PC-3 (cell line): Measurements from ENCODE around the gene KIF17. TPM values are rescaled to one million over a fixed set of nuclear protein-coding genes. Genes with fewer than 3 reads are reported as not detected.

ENCODE experiments used
- ATAC-seq: fragments of 200-7000 bp; cut with Tn5 transposase; 2 replicates; pipeline ENCODE4 v1.9.1; 2020; ENCODE audit warnings: mild to moderate bottlenecking, moderate library complexity
- BruUV-seq: library from RNA; stranded (reverse); fragments of 400-500 nt; replicated peaks from 2 replicates; lab custom pipeline; 2021; lab: Mats Ljungman, UMichigan
- CTCF ChIA-PET: fragments of 300-600 bp; sonication (Branson Sonifier 250); formaldehyde crosslinking; loops from one replicate; lab custom pipeline; 2022; ENCODE audit warnings: antibody characterized with exemption; lab: Charles Lee
- POLR2A ChIA-PET: fragments of 300-600 bp; sonication (Branson Sonifier 250); formaldehyde crosslinking; loops from one replicate; lab custom pipeline; 2022; ENCODE audit warnings: antibody characterized with exemption; ENCODE audit not compliant: unreplicated experiment; lab: Charles Lee
- DNase-seq: peaks from one replicate; pipeline ENCODE4 v3.0.0-alpha.2; 2015
- H2AFZ ChIP-seq: fragments of 300-600 bp; sonication (generic); 2 replicates; pipeline ENCODE4 v1.6.0; 2016; ENCODE audit warnings: antibody characterized with exemption, low read length
- H3F3A ChIP-seq: fragments of 300-600 bp; sonication (generic); one replicate; pipeline ENCODE4 v1.6.0; 2017; ENCODE audit warnings: antibody characterized with exemption, low read length, control low read depth, mild to moderate bottlenecking; ENCODE audit not compliant: unreplicated experiment
- H3K27ac ChIP-seq: fragments of 300-600 bp; sonication (generic); 2 replicates; pipeline ENCODE4 v1.5.1; 2016; ENCODE audit warnings: mild to moderate bottlenecking, low read length
- H3K27me3 ChIP-seq: fragments of 300-600 bp; sonication (generic); 2 replicates; pipeline ENCODE4 v1.6.1; 2016; ENCODE audit warnings: low read length, mixed read lengths
- H3K36me3 ChIP-seq: fragments of 300-600 bp; sonication (generic); 2 replicates; pipeline ENCODE4 v1.6.1; 2016; ENCODE audit warnings: low read depth, mixed run types, low read length, mixed read lengths
- H3K4me1 ChIP-seq: fragments of 300-600 bp; sonication (generic); 2 replicates; pipeline ENCODE4 v1.5.1; 2016; ENCODE audit warnings: low read length; ENCODE audit not compliant: insufficient read depth
- H3K4me2 ChIP-seq: fragments of 300-600 bp; sonication (generic); 2 replicates; pipeline ENCODE4 v1.6.0; 2016; ENCODE audit warnings: low read length
- H3K4me3 ChIP-seq: fragments of 300-600 bp; sonication (generic); 2 replicates; pipeline ENCODE4 v1.5.1; 2016; ENCODE audit warnings: mild to moderate bottlenecking, low read length, mixed read lengths
- H3K79me2 ChIP-seq: fragments of 300-600 bp; sonication (generic); 2 replicates; pipeline ENCODE4 v1.6.1; 2017; ENCODE audit warnings: low read length, mixed read lengths
- H3K9ac ChIP-seq: fragments of 300-600 bp; sonication (generic); 2 replicates; pipeline ENCODE4 v1.6.0; 2016; ENCODE audit warnings: mild to moderate bottlenecking, low read length
- H3K9me2 ChIP-seq: fragments of 300-600 bp; sonication (generic); replicated peaks from 2 replicates; pipeline ENCODE4 v1.6.1; 2016; ENCODE audit warnings: mixed run types, low read length, mixed read lengths
- H3K9me3 ChIP-seq: fragments of 300-600 bp; sonication (generic); 2 replicates; pipeline ENCODE4 v1.6.1; 2016; ENCODE audit warnings: low read length, mixed read lengths
- H4K20me1 ChIP-seq: fragments of 300-600 bp; sonication (generic); 2 replicates; pipeline ENCODE4 v1.6.1; 2016; ENCODE audit warnings: low read length, mixed read lengths
- CTCF ChIP-seq: fragments of 300-600 bp; sonication (generic); conservative IDR thresholded peaks from 2 replicates; pipeline ENCODE4 v1.5.1; 2017; ENCODE audit warnings: antibody characterized with exemption, low read depth, mild to moderate bottlenecking, low read length
- EZH2 ChIP-seq: fragments of 300-600 bp; sonication (generic); IDR thresholded peaks from one replicate; pipeline ENCODE4 v1.6.1; 2017; ENCODE audit warnings: antibody characterized with exemption, mild to moderate bottlenecking, low read length; ENCODE audit not compliant: unreplicated experiment
- EZH2phosphoT487 ChIP-seq: fragments of 300-600 bp; sonication (generic); IDR thresholded peaks from 2 replicates; pipeline ENCODE4 v1.6.1; 2018; ENCODE audit warnings: mild to moderate bottlenecking, antibody characterized with exemption, low read length, borderline replicate concordance
- intact Hi-C: fragments of 100-400 bp; cut with micrococcal nuclease; formaldehyde crosslinking; loops from 2 replicates; pipeline ENCODE4 v1.9.0; 2023
- total RNA-seq: library from RNA; depleted of rRNA; stranded (reverse); fragments of >200 nt; gene quantifications from 2 replicates; pipeline ENCODE4 v1.2.3, GENCODE V29; 2014

Gene KIF17
- total RNA-seq, 1 experiment from 2014 or later, result 0.33 TPM

DNA sequence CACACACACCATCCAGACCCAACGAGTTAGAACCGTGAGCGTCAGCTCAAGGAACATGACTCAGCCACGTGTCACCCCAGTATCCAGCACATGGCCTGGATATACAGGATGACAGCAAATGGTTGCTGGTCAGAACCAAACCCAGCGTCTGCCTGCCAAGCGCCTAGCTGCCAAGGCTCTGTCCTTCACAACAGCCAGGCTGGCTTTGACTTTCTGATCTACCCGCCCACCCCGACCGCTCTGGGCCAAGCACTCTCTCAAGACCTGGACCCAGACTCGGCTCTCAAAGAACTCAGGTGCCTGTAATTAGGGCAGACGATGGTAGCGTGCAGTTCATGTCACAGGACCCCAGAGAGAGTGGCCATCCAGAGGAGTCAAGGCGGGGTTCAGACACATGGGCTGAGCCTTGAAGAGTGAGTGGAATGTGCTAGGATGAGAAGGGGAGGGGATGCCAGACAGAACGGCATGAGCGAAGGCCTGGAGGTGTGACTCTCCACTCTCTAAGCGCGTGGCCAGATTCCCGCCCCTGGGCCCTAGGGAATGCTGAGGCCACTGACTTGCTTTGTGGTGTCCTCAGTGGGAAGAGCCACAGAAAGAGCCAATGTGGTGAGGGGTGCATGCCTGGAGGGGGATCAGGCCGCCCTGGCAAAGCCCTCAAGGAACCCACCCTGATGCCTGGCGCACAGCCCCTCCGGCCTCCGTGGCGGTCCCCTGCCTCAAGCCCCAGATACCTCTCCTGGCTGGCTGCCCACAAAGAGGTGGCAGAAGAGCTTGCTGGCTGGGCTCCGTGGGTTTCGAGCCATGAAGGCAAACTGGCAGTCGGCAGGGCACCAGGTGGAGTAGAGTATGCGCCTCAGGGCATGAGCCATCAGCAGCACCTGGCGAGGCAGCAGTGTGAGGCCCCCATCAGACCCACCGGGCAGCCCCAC, 7.6 kb upstream of the KIF17 start:
- no TSS peak for BruUV-seq
- H3K9me2 ChIP-seq, result no peaks in the 10 kb centered on the region
- H3K4me2 ChIP-seq, result no peak overlapping the region
- no peaks in the 10 kb centered on the region for H3F3A ChIP-seq
- H3K9me3 ChIP-seq, result no peaks in the 10 kb centered on the region
- 0 out of 2 replicates have a peak overlapping the region, but pooled peaks have one; percentile 32 for H3K27ac ChIP-seq
- CTCF ChIA-PET, result no interaction called here
- no peaks in the 10 kb centered on the region for H3K36me3 ChIP-seq
- DNase-seq, result peak; percentile 58
- POLR2A ChIA-PET, result no interaction called here
- no peak overlapping the region for H3K9ac ChIP-seq
- H3K79me2 ChIP-seq, result no peaks in the 10 kb centered on the region
- intact Hi-C loops, result no loop called here
- peak; percentile 66 for ATAC-seq
- no peaks in the 10 kb centered on the region for H3K27me3 ChIP-seq
- peaks cover 2% of the 10 kb centered on the region; the same call in 1 of the 2 replicates for H3K4me1 ChIP-seq
- H2AFZ ChIP-seq, result no peak overlapping the region
- H3K4me3 ChIP-seq, result no peak overlapping the region
- H4K20me1 ChIP-seq, result no peaks in the 10 kb centered on the region
- TF ChIP-seq EZH2phosphoT487 (no peak), EZH2 (no peak), CTCF (no peak)

- Histone ChIP-seq H3F3A (no peaks in the 10 kb centered on the region), H3K9ac (no peak overlapping the region), H3K27me3 (no peaks in the 10 kb centered on the region), H3K9me2 (no peaks in the 10 kb centered on the region), H3K4me1 (peaks cover 2% of the 10 kb centered on the region; the same call in 1 of the 2 replicates), H3K9me3 (no peaks in the 10 kb centered on the region), H3K79me2 (no peaks in the 10 kb centered on the region), H3K36me3 (no peaks in the 10 kb centered on the region), H3K27ac (no peak overlapping the region), H3K4me3 (no peak overlapping the region), H3K4me2 (no peak overlapping the region), H2AFZ (no peak overlapping the region), H4K20me1 (no peaks in the 10 kb centered on the region)
- no peak for TF ChIP-seq CTCF
- TF ChIP-seq EZH2, result no peak
- TF ChIP-seq EZH2phosphoT487, result no peak
- intact Hi-C loops, result no loop called here
- no TSS peak for BruUV-seq
- ATAC-seq (no peak), DNase-seq (no peak)
- ChIA-PET CTCF (no interaction called here), POLR2A (no interaction called here)
These were observed 6.8 kb upstream of the KIF17 start for GRCh38 chr1:20724364-20725188.
